ENCODE results near the gene CD59.
"Not testable (repeated sequence)": the region's sequence is repeated elsewhere in the genome, so short reads cannot be mapped to it uniquely, and the experiment has no call there.

CD59 gene

GRCh38 chr11:33712436-33712835 lies 23.8 kb downstream of the CD59 start:
- no peak for DNase-seq (ENCODE audit: low spot score)
- no peak for TF ChIP-seq CTCF (IDR thresholded peaks at IDR 0.05; ENCODE audit: extremely low read depth, missing control alignments)

GRCh38 chr11:33709466-33709865 lies 26.8 kb downstream of the CD59 start:
- no peak for TF ChIP-seq CTCF (IDR thresholded peaks at IDR 0.05; ENCODE audit: extremely low read depth, missing control alignments)
- no peak for DNase-seq (ENCODE audit: low spot score)

GRCh38 chr11:33708985-33709384 lies 27.2 kb downstream of the CD59 start:
- no peak for TF ChIP-seq CTCF (IDR thresholded peaks at IDR 0.05; ENCODE audit: extremely low read depth, missing control alignments)
- no peak for DNase-seq (ENCODE audit: low spot score)

GRCh38 chr11:33707831-33708230 lies 28.4 kb downstream of the CD59 start:
- not testable (repeated sequence) for DNase-seq (ENCODE audit: low spot score)

GRCh38 chr11:33706966-33707365 lies 29.3 kb downstream of the CD59 start:
- TF ChIP-seq CTCF (IDR thresholded peaks at IDR 0.05; ENCODE audit: extremely low read depth, missing control alignments), result no peak
- no peak for DNase-seq (ENCODE audit: low spot score)

GRCh38 chr11:33706546-33706945 lies 29.7 kb downstream of the CD59 start:
- no peak for TF ChIP-seq CTCF (IDR thresholded peaks at IDR 0.05; ENCODE audit: extremely low read depth, missing control alignments)
- no peak for DNase-seq (ENCODE audit: low spot score)

GRCh38 chr11:33704240-33705002 lies 31.8 kb downstream of the CD59 start:
- no peak for DNase-seq (ENCODE audit: low spot score)
- no peak for TF ChIP-seq CTCF (IDR thresholded peaks at IDR 0.05; ENCODE audit: extremely low read depth, missing control alignments)

- TF ChIP-seq CTCF (IDR thresholded peaks at IDR 0.05; ENCODE audit: extremely low read depth, missing control alignments), result no peak
- no peak for DNase-seq (ENCODE audit: low spot score)
Measured at GRCh38 chr11:33703788-33704187, 32.4 kb downstream of the CD59 start.

Data from GM20000 (cell line).